Neural cell (in vitro differentiated cells): ENCODE data around the gene TMEM253.

Experiments used
- CTCF ChIP-seq: fragments of 450-650 bp; IDR thresholded peaks from 2 replicates; pipeline ENCODE4 v1.5.1; 2014; ENCODE audit warnings: antibody characterized with exemption, mild to moderate bottlenecking, moderate library complexity; ENCODE audit not compliant: poor library complexity, severe bottlenecking
- EP300 ChIP-seq: fragments of 450-650 bp; conservative IDR thresholded peaks from 2 replicates; pipeline ENCODE4 v1.6.1; 2014; ENCODE audit warnings: antibody characterized with exemption, mild to moderate bottlenecking, moderate library complexity; ENCODE audit not compliant: poor library complexity, severe bottlenecking
- POLR2AphosphoS5 ChIP-seq: IDR thresholded peaks from 2 replicates; pipeline ENCODE4 v1.6.1; 2012
- SMC3 ChIP-seq: fragments of 450-650 bp; conservative IDR thresholded peaks from 2 replicates; pipeline ENCODE4 v1.6.1; 2014; ENCODE audit warnings: antibody characterized with exemption, mild to moderate bottlenecking, moderate library complexity; ENCODE audit not compliant: poor library complexity
- TAF1 ChIP-seq: IDR thresholded peaks from 2 replicates; pipeline ENCODE4 v1.6.1; 2012; ENCODE audit warnings: low read depth

GRCh38 chr14:21073921-21074320 lies 26.9 kb upstream of the TMEM253 start:
- TF ChIP-seq EP300, result no peak
- TF ChIP-seq CTCF, result no peak
- no peak for TF ChIP-seq SMC3
- TF ChIP-seq TAF1, result no peak
- no peak for TF ChIP-seq POLR2AphosphoS5
